Occipital lobe (tissue), 2 donors: ENCODE results near the gene KLK7. TPM values are rescaled to one million over a fixed set of nuclear protein-coding genes. Genes with fewer than 3 reads are reported as not detected.
A peak's percentile ranks its signal among the peaks of the same experiment; 100 is the strongest.
"Not testable (repeated sequence)": the region's sequence is repeated elsewhere in the genome, so short reads cannot be mapped to it uniquely, and the experiment has no call there.

Experiments used
- DNase-seq: peaks from one replicate; lab custom pipeline; 2025; lab: John Stamatoyannopoulos, UW
- total RNA-seq: library from RNA; depleted of rRNA; stranded (reverse); fragments of >200 nt; gene quantifications from one replicate; pipeline ENCODE4 v1.2.3, GENCODE V29; 2014

The KLK7 gene
- total RNA-seq, 1 donor from 2014 or later: not detected

GRCh38 chr19:50978772-50979390, 4.8 kb downstream of the KLK7 start:
- no peak for DNase-seq

GRCh38 chr19:50977626-50978025, 6.1 kb downstream of the KLK7 start:
- no peak for DNase-seq

DNA sequence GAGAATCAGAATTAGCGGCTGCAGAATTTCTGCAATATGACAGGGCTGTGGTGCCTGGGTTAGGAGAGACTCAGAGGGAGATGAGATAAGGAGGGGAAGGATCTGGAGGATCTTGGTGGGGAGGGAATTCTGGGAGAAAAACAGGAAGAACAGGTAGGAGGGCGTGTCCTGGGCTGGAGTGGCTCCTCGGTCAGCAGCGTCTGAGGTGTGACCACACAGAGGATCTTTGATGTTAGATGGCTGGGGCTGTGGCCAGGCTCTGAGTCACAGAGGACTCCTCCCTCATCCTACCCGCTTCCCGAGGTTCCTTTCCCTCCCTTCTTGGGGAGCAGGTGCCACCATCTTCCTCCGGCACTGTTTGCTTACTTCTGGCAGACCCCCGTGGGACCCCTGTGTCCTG, 8.0 kb downstream of the KLK7 start:
- no peak for DNase-seq

- DNase-seq: no peak
Observed at GRCh38 chr19:50974702-50975556, 8.8 kb downstream of the KLK7 start.

DNA sequence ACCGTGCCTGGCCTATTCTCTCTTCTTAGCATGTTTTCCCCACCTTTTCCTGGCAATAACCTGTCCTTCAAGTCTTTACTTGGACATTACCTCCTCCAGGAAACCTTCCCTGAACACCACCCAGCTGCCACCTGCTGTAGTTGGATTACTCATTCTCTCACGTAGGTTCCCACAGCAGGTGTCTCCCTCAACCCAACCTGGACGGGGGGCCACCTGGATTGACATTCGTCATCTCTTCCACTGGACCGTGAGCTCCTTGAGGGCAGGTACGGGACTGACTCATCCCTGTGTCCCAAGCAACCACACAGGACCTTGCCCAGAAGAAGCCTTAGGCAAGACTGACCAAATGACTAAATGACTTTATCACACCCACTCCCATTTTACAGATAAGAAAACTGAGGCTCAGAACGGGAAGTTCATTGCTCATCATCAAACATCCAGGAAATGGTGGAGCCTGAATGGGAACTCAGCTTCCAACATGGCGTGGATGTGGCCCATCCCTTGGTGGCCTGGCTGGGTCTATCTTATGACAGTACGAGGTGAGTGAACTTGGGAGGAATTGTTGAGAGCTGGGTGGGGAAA, 10.8 kb downstream of the KLK7 start:
- no peak for DNase-seq

GRCh38 chr19:50969810-50970209, 13.9 kb downstream of the KLK7 start:
- DNase-seq: not testable (repeated sequence)

GRCh38 chr19:50969413-50969760, 14.3 kb downstream of the KLK7 start, which contains the start of gene KLK6:
KLK6 (minus strand) TSS chr19:50969591; CDS start chr19:50968104, 1,487 bp downstream.
- peak; percentile 70 for DNase-seq

- no peak for DNase-seq
Observed at GRCh38 chr19:50968716-50969412, 14.9 kb downstream of the KLK7 start.

DNA sequence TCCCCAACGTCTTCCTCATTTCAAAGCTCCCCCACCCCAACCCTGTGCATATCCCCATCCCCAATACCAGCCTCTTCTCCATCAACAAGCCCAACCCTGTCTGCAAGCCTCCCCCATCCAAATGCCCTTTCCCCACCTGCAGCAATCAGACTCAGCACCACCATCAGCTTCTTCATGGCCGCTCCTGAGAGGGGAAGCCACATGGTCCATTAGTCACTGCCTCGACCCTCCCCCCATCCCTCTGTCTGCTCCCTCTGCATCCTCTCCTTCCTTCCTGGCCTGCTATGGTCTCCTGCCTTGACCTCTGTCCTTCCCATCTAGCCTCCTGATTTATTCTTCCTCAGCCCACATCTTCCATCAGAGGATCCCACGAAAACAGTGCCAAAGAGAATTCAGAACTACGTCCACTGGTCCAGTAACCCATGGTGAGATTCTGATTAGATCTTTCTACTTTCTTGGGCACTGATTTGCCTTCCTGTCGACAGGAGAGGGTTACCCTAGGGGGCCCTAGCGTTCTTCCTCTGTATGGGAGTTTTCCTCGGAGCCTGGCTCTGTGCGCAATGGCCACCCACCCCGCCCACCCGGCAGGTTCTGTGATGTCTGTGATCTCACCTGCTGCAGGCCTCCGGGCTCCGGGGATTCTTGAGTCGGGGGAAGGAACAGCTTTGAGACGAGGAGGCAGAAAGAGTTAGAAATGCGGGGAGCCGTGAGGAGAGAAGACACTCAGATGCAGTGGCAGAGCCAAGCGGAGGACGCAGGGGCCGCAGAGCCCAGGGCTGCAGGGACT, 15.6 kb downstream of the KLK7 start:
- DNase-seq: no peak

DNA sequence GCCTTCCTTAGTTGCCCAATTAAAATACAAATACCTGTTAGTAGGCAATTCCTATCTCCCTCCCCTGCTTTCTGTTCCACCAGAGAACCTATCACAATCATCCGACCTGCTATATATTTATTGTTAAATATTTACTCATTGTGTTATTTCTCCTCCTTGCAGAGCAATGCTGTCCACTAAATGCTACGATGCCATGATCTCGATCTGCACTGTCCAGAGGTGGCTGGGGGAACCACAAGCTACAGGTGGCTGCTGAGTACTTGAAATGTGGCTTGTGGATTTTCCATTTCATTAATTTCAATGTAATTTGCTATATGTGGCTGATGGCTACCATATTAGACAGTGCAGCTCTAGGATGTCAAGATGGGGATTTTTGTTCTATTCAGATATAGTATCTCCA, 19.5 kb downstream of the KLK7 start:
- DNase-seq: no peak

DNA sequence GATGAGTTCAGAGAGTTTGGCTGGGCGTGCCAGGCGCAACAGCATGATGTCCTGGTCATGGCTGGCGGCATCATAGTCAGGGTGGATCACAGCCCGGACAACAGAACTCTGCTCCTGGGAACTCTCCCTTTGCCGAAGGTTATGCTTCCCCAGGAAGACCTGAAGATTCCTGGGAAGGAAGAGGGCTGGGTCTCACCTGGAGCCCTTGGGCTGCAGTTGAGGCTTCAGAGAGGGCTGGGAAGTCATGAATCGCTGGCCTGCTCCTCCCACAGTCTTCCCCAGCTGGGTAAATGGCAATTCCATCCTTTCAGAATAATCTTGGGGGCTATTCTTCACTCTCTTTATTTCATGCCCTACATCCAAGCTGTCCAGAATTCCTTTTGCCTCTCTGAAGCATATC, 20.3 kb downstream of the KLK7 start:
- no peak for DNase-seq

DNA sequence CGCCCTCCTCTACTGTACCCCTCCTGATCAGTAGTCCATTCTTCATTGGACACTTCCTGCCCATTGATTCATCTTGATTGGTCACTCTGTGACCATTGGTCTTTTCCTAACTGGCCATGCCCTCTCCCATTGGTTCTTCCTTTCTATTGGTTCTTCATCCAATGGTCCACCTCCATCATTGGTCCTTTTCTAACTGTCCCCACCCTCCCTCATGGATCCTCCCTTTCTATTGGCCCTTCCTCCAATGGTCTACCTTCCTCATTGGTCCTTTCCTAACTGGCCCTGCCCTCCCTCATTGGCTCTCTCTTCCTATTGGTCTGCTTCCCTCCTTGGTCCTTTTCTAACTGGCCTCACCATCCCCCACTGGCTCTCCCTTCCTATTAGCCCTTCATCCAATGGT, 21.5 kb downstream of the KLK7 start:
- DNase-seq: no peak

GRCh38 chr19:50959731-50960500, 23.8 kb downstream of the KLK7 start:
- DNase-seq: no peak

DNA sequence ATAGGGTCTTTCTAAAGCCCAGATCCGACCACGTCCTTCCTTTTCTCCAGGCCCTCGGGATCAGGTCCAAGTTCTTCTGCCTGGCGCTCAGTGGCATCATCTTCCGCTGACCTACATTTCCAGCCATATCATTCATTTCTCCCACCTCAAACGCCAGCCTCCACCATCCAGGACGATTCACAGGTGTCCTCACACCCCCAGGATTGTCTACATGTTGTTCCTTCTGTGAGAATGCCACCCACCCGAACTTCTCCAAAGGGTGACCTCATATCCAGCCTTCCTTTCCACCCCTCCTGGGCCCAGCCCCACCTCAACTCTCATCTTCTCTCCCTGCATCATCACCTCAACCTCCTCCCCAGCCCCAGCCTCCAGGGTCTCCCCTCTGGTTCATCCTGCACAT, 26.1 kb downstream of the KLK7 start:
- DNase-seq: no peak

DNA sequence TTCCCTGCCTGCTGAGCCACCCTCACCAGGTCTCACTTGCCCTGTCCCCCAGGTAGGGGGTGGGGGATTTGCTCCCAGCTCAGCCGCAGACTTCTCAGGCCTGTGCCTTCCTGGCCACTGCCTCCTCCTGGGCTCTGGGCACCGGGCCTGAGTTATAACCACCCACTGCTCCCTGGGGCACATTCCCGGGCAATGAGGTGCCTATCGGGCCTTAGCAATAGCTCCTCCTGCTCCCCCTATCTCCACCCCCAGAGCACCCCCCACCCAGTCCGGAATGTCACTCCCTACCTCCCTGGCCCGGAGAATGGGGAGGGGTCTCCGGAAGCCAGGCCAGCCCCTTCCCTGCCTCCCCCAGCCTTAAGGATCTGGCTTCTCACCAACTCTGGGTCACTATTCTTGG, 30.8 kb downstream of the KLK7 start, which contains the start of gene KLK5:
TSS of gene KLK5 (minus strand) at position 129 of the 400 bp plus-strand sequence. CDS start 381 bp downstream, outside the sequence.
- DNase-seq: no peak

- no peak for DNase-seq
Observed at GRCh38 chr19:50949861-50950260, 33.9 kb downstream of the KLK7 start.

- DNase-seq: no peak
Observed at GRCh38 chr19:50947123-50947522, 36.6 kb downstream of the KLK7 start.

GRCh38 chr19:50944795-50945194, 38.9 kb downstream of the KLK7 start:
- no peak for DNase-seq

DNA sequence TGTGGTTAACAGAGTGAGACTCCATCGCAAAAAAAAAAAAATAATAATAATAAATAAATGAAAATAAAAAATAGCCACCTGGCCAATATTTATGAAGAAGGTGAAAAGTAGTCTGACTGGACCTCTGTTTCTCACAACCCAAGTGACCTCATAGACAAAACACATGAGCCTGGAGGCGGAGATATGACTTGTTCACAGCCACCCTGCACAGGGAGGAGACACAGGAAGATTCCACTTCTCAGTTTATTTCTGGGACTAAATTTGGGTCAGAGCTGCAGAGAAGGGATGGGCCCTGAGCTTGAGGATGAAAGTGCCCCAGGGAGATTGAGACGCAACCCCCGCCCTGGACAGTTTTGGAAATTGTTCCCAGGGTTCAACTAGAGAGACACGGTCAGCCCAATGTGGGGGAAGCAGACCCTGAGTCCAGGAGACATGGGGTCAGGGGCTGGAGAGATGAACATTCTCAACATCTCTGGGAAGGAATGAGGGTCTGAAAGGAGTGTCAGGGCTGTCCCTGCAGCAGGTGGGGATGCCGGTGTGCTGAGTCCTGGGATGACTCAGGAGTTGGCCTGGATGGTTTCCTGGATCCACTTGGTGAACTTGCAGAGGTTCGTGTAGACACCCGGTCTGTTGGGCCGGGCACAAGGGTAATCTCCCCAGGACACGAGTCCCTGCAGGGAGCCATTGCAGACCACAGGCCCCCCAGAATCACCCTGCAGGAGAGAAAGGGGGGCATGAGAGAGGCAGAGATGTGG, 40.5 kb downstream of the KLK7 start:
- no peak for DNase-seq

- no peak for DNase-seq
Observed at GRCh38 chr19:50939596-50939995, 44.1 kb downstream of the KLK7 start.
